Astrocyte of the hippocampus (primary cell): ENCODE measurements around the gene TREH.
A peak's percentile ranks its signal among the peaks of the same experiment; 100 is the strongest.
"Not testable (repeated sequence)": the region's sequence is repeated elsewhere in the genome, so short reads cannot be mapped to it uniquely, and the experiment has no call there.

Experiments
- DNase-seq: peaks from one replicate; pipeline ENCODE4 v3.0.0; 2011; ENCODE audit warnings: low read depth, low spot score

The TREH gene

GRCh38 chr11:118679483-118679882 lies at the start of gene TREH:
TREH (minus strand) TSS chr11:118679650; CDS start chr11:118679627, 23 bp downstream.
- DNase-seq = no peak

- not testable (repeated sequence) for DNase-seq
These were observed 48.7 kb upstream of the TREH start for GRCh38 chr11:118728112-118728511.

- not testable (repeated sequence) for DNase-seq
These were observed 48.2 kb upstream of the TREH start for GRCh38 chr11:118727721-118728066.

- not testable (repeated sequence) for DNase-seq
These were observed 47.7 kb upstream of the TREH start for GRCh38 chr11:118727001-118727720.

GRCh38 chr11:118721478-118722015 lies 42.1 kb upstream of the TREH start:
- not testable (repeated sequence) for DNase-seq

GRCh38 chr11:118720740-118721139 lies 41.3 kb upstream of the TREH start:
- not testable (repeated sequence) for DNase-seq

GRCh38 chr11:118720078-118720477 lies 40.6 kb upstream of the TREH start:
- DNase-seq = not testable (repeated sequence)

GRCh38 chr11:118718562-118718961 lies 39.1 kb upstream of the TREH start:
- DNase-seq = not testable (repeated sequence)

- not testable (repeated sequence) for DNase-seq
These were observed 38.3 kb upstream of the TREH start for GRCh38 chr11:118717733-118718132.

GRCh38 chr11:118717221-118717620 lies 37.8 kb upstream of the TREH start:
- DNase-seq = not testable (repeated sequence)

- DNase-seq = peak; percentile 29
These were observed 36.4 kb upstream of the TREH start for GRCh38 chr11:118715837-118716260.

GRCh38 chr11:118715245-118715831 lies 35.9 kb upstream of the TREH start:
- peak; percentile 36 for DNase-seq

GRCh38 chr11:118714816-118715215 lies 35.4 kb upstream of the TREH start:
- no peak for DNase-seq

GRCh38 chr11:118714416-118714815 lies 35.0 kb upstream of the TREH start:
- DNase-seq = not testable (repeated sequence)

- no peak for DNase-seq
These were observed 28.8 kb upstream of the TREH start for GRCh38 chr11:118708296-118708695.

GRCh38 chr11:118706546-118706825 lies 27.0 kb upstream of the TREH start:
- no peak for DNase-seq

GRCh38 chr11:118705791-118706545 lies 26.5 kb upstream of the TREH start:
- peak; percentile 28 for DNase-seq

- peak; percentile 57 for DNase-seq
These were observed 25.8 kb upstream of the TREH start for GRCh38 chr11:118705111-118705741.

- DNase-seq = no peak
These were observed 24.2 kb upstream of the TREH start for GRCh38 chr11:118703563-118704106.

- no peak for DNase-seq
These were observed 20.2 kb upstream of the TREH start for GRCh38 chr11:118699506-118700220.

- no peak for DNase-seq
These were observed 17.9 kb upstream of the TREH start for GRCh38 chr11:118697346-118697745.
